ENCODE results near the gene UBXN11. TPM values are rescaled to one million over a fixed set of nuclear protein-coding genes. Genes with fewer than 3 reads are reported as not detected.

UBXN11 gene
- total and polyA plus RNA-seq, 2 of the 13 experiments (the other 11 are each of a cell fraction or from before 2014, with no cell fraction given) = 9.3 to 10.4 TPM

GRCh38 chr1:26279456-26280332 lies 26.7 kb downstream of the UBXN11 start, which contains the start of gene SH3BGRL3 (continued):
- TF ChIP-seq, protein P1, sequence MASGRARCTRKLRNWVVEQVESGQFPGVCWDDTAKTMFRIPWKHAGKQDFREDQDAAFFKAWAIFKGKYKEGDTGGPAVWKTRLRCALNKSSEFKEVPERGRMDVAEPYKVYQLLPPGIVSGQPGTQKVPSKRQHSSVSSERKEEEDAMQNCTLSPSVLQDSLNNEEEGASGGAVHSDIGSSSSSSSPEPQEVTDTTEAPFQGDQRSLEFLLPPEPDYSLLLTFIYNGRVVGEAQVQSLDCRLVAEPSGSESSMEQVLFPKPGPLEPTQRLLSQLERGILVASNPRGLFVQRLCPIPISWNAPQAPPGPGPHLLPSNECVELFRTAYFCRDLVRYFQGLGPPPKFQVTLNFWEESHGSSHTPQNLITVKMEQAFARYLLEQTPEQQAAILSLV (CRISPR knock-in tag; IDR thresholded peaks at IDR 0.05; ENCODE audit: borderline replicate concordance) = peak; percentile 75; the same call in 1 of the 2 replicates
- TF ChIP-seq, protein P2, sequence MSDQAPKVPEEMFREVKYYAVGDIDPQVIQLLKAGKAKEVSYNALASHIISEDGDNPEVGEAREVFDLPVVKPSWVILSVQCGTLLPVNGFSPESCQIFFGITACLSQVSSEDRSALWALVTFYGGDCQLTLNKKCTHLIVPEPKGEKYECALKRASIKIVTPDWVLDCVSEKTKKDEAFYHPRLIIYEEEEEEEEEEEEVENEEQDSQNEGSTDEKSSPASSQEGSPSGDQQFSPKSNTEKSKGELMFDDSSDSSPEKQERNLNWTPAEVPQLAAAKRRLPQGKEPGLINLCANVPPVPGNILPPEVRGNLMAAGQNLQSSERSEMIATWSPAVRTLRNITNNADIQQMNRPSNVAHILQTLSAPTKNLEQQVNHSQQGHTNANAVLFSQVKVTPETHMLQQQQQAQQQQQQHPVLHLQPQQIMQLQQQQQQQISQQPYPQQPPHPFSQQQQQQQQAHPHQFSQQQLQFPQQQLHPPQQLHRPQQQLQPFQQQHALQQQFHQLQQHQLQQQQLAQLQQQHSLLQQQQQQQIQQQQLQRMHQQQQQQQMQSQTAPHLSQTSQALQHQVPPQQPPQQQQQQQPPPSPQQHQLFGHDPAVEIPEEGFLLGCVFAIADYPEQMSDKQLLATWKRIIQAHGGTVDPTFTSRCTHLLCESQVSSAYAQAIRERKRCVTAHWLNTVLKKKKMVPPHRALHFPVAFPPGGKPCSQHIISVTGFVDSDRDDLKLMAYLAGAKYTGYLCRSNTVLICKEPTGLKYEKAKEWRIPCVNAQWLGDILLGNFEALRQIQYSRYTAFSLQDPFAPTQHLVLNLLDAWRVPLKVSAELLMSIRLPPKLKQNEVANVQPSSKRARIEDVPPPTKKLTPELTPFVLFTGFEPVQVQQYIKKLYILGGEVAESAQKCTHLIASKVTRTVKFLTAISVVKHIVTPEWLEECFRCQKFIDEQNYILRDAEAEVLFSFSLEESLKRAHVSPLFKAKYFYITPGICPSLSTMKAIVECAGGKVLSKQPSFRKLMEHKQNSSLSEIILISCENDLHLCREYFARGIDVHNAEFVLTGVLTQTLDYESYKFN (CRISPR knock-in tag; conservative IDR thresholded peaks at IDR 0.05) = peak; percentile 35; the same call in 1 of the 2 replicates
- peak; percentile 82 for TF ChIP-seq NRL (CRISPR knock-in tag; IDR thresholded peaks at IDR 0.05; ENCODE audit: borderline replicate concordance)
- TF ChIP-seq ATF7-NPFF (CRISPR knock-in tag; IDR thresholded peaks at IDR 0.05; ENCODE audit: low read depth) = peak; percentile 95
- TF ChIP-seq HDAC1 (CRISPR knock-in tag; IDR thresholded peaks at IDR 0.05) = peak; percentile 73
- TF ChIP-seq REL (CRISPR knock-in tag; conservative IDR thresholded peaks at IDR 0.05) = 0 out of 2 replicates have a peak, but pooled peaks have one; percentile 62
- TF ChIP-seq UBTF (CRISPR knock-in tag; IDR thresholded peaks at IDR 0.05) = peak; percentile 80
- TF ChIP-seq RBM39 (IDR thresholded peaks at IDR 0.05; ENCODE audit: low read depth, low read length, poor library complexity, severe bottlenecking) = peak; percentile 72
- no peak for TF ChIP-seq ZNF557 (CRISPR knock-in tag; IDR thresholded peaks at IDR 0.05)
- TF ChIP-seq, protein P3, sequence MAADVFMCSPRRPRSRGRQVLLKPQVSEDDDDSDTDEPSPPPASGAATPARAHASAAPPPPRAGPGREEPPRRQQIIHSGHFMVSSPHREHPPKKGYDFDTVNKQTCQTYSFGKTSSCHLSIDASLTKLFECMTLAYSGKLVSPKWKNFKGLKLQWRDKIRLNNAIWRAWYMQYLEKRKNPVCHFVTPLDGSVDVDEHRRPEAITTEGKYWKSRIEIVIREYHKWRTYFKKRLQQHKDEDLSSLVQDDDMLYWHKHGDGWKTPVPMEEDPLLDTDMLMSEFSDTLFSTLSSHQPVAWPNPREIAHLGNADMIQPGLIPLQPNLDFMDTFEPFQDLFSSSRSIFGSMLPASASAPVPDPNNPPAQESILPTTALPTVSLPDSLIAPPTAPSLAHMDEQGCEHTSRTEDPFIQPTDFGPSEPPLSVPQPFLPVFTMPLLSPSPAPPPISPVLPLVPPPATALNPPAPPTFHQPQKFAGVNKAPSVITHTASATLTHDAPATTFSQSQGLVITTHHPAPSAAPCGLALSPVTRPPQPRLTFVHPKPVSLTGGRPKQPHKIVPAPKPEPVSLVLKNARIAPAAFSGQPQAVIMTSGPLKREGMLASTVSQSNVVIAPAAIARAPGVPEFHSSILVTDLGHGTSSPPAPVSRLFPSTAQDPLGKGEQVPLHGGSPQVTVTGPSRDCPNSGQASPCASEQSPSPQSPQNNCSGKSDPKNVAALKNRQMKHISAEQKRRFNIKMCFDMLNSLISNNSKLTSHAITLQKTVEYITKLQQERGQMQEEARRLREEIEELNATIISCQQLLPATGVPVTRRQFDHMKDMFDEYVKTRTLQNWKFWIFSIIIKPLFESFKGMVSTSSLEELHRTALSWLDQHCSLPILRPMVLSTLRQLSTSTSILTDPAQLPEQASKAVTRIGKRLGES (CRISPR knock-in tag; IDR thresholded peaks at IDR 0.05; ENCODE audit: borderline replicate concordance) = no peak
- no peak for TF ChIP-seq ZNF512 (CRISPR knock-in tag; IDR thresholded peaks at IDR 0.05)
- TF ChIP-seq ZNF724P (CRISPR knock-in tag; IDR thresholded peaks at IDR 0.05; ENCODE audit: borderline replicate concordance) = peak; percentile 77; the same call in 1 of the 2 replicates
- 0 out of 2 replicates have a peak, but pooled peaks have one; percentile 59 for TF ChIP-seq ZNF564 (CRISPR knock-in tag; IDR thresholded peaks at IDR 0.05)
